H1 (cell line): ENCODE data around the gene MBOAT1. TPM values are rescaled to one million over a fixed set of nuclear protein-coding genes. Genes with fewer than 3 reads are reported as not detected.

ENCODE experiments used
- CTCF ChIA-PET: fragments of 300-600 bp; sonication (Branson Sonifier 250); formaldehyde crosslinking; loops from one replicate; lab custom pipeline; 2021; ENCODE audit not compliant: partially characterized antibody; lab: Charles Lee
- POLR2A ChIA-PET: fragments of 300-600 bp; sonication (Branson Sonifier 250); formaldehyde crosslinking; loops from one replicate; lab custom pipeline; 2021; ENCODE audit warnings: inconsistent platforms; ENCODE audit not compliant: partially characterized antibody; lab: Charles Lee
- DNase-seq, 2 experiments: peaks; one replicate each; pipeline versions ENCODE4 v3.0.0 to v3.0.0-alpha.2; 2010 to 2022; ENCODE audit warnings: low spot score in 2 of 2, low read depth in 1 of 2, mixed read lengths in 1 of 2
- FAIRE-seq: peaks from 2 replicates; lab custom pipeline; 2011; peaks lifted over from hg19 to GRCh38; lab: Jason Lieb, UNC
- H2AFZ ChIP-seq: 2 replicates; pipeline ENCODE4 v1.8.1; 2012; ENCODE audit warnings: low read length, inconsistent platforms
- H2AK5ac ChIP-seq: 2 replicates; pipeline ENCODE4 v1.6.1; 2013; ENCODE audit warnings: low read depth, low read length
- H2BK120ac ChIP-seq: replicated peaks from 2 replicates; pipeline ENCODE3; 2013; ENCODE audit warnings: low read depth, low read length, inconsistent platforms
- H2BK12ac ChIP-seq: 2 replicates; pipeline ENCODE4 v1.6.1; 2013; ENCODE audit warnings: low read depth, low read length
- H2BK15ac ChIP-seq: 2 replicates; pipeline ENCODE4 v1.6.1; 2013; ENCODE audit warnings: low read length
- H2BK20ac ChIP-seq: 2 replicates; pipeline ENCODE4 v1.6.1; 2013; ENCODE audit warnings: low read length
- H2BK5ac ChIP-seq: 2 replicates; pipeline ENCODE4 v1.6.1; 2013; ENCODE audit warnings: low read depth, low read length
- H3K14ac ChIP-seq: 2 replicates; pipeline ENCODE4 v1.6.1; 2013; ENCODE audit warnings: inconsistent platforms; ENCODE audit not compliant: insufficient read length
- H3K18ac ChIP-seq: 2 replicates; pipeline ENCODE4 v1.6.1; 2013; ENCODE audit warnings: low read length; ENCODE audit errors: extremely low read depth
- H3K23ac ChIP-seq: 2 replicates; pipeline ENCODE4 v1.6.1; 2013; ENCODE audit warnings: inconsistent platforms; ENCODE audit not compliant: insufficient read length
- H3K23me2 ChIP-seq: 2 replicates; pipeline ENCODE4 v1.6.1; 2013; ENCODE audit warnings: low read depth, low read length
- H3K27ac ChIP-seq: 2 replicates; pipeline ENCODE4 v1.6.1; 2011; ENCODE audit warnings: low read depth, low read length, inconsistent platforms
- H3K27me3 ChIP-seq, 4 experiments: replicated peaks in 1 of 4; 1 replicate in 1 of 4; 2 replicates in 3 of 4; pipeline versions ENCODE4 v1.6.1 to v1.8.1; 2011 to 2013; ENCODE audit warnings: low read length in 3 of 4, mild to moderate bottlenecking in 3 of 4, inconsistent platforms in 2 of 4, mixed read lengths in 2 of 4, moderate library complexity in 1 of 4; ENCODE audit not compliant: control insufficient read depth in 3 of 4, insufficient read depth in 3 of 4; ENCODE audit errors: extremely low read depth in 1 of 4
- H3K36me3 ChIP-seq, 4 experiments: 2 replicates each; pipeline versions ENCODE4 v1.6.1 to v1.8.1; 2011 to 2013; ENCODE audit warnings: mild to moderate bottlenecking in 4 of 4, low read length in 3 of 4, moderate library complexity in 2 of 4, control low read depth in 1 of 4, inconsistent platforms in 1 of 4; ENCODE audit not compliant: insufficient read depth in 4 of 4, control insufficient read depth in 2 of 4
- H3K4ac ChIP-seq: replicated peaks from 2 replicates; pipeline ENCODE3; 2013; ENCODE audit warnings: low read length, low read depth, mixed read lengths, inconsistent platforms; ENCODE audit not compliant: insufficient read length
- H3K4me1 ChIP-seq, 4 experiments: replicated peaks in 1 of 4; 1 replicate in 1 of 4; 2 replicates in 3 of 4; pipeline versions ENCODE4 v1.6.1 to v1.8.1; 2011 to 2013; ENCODE audit warnings: low read length in 3 of 4, inconsistent platforms in 2 of 4, mixed read lengths in 1 of 4; ENCODE audit not compliant: insufficient read depth in 4 of 4, control insufficient read depth in 3 of 4
- H3K4me2 ChIP-seq, 2 experiments: 2 replicates each; pipeline versions ENCODE4 v1.6.1 to v1.8.1; 2011 to 2013; ENCODE audit warnings: low read depth in 2 of 2, low read length in 2 of 2, control low read depth in 1 of 2, inconsistent platforms in 1 of 2, mild to moderate bottlenecking in 1 of 2; ENCODE audit not compliant: insufficient read depth in 1 of 2
- H3K4me3 ChIP-seq, 4 experiments: fragments of 200-600, 300-600 bp in 1 of 4; sonication (generic), shearing (Covaris generic), sonication (Bioruptor Twin) in 1 of 4; 2 replicates each; pipeline versions ENCODE4 v1.5.1 to v1.8.1; 2011 to 2016; ENCODE audit warnings: low read length in 4 of 4, low read depth in 3 of 4, control low read depth in 2 of 4, inconsistent platforms in 2 of 4, mild to moderate bottlenecking in 2 of 4, mixed read lengths in 1 of 4, moderate library complexity in 1 of 4; ENCODE audit not compliant: insufficient read depth in 2 of 4; ENCODE audit errors: extremely low read depth in 1 of 4
- H3K56ac ChIP-seq: replicated peaks from 2 replicates; pipeline ENCODE3; 2013; ENCODE audit warnings: low read depth, mild to moderate bottlenecking, mixed read lengths, low read length, inconsistent platforms; ENCODE audit not compliant: insufficient read length
- H3K79me1 ChIP-seq: 2 replicates; pipeline ENCODE4 v1.6.1; 2013; ENCODE audit warnings: low read depth, low read length, control low read depth
- H3K79me2 ChIP-seq, 2 experiments: 2 replicates each; pipeline versions ENCODE4 v1.6.1 to v1.8.1; 2012 to 2013; ENCODE audit warnings: low read length in 2 of 2, mild to moderate bottlenecking in 2 of 2, inconsistent platforms in 1 of 2; ENCODE audit not compliant: insufficient read depth in 2 of 2, control insufficient read depth in 1 of 2
- H3K9ac ChIP-seq, 4 experiments: replicated peaks in 1 of 4; 1 replicate in 1 of 4; 2 replicates in 3 of 4; pipeline versions ENCODE4 v1.6.1 to v1.8.1; 2011 to 2013; ENCODE audit warnings: low read depth in 3 of 4, low read length in 3 of 4, control low read depth in 2 of 4, mild to moderate bottlenecking in 2 of 4, moderate library complexity in 2 of 4, inconsistent platforms in 1 of 4; ENCODE audit errors: extremely low read depth in 1 of 4
- H3K9me3 ChIP-seq, 2 experiments: 2 replicates each; pipeline versions ENCODE4 v1.6.1 to v1.8.1; 2012 to 2013; ENCODE audit warnings: mild to moderate bottlenecking in 2 of 2, moderate library complexity in 2 of 2, control low read depth in 1 of 2, inconsistent platforms in 1 of 2, low read depth in 1 of 2, low read length in 1 of 2, mixed read lengths in 1 of 2; ENCODE audit not compliant: insufficient read depth in 2 of 2
- H4K20me1 ChIP-seq, 2 experiments: replicated peaks in 1 of 2; 2 replicates each; pipeline versions ENCODE3 to v1.8.1; 2011 to 2013; ENCODE audit warnings: inconsistent platforms in 2 of 2, low read length in 2 of 2, mild to moderate bottlenecking in 1 of 2; ENCODE audit not compliant: insufficient read depth in 2 of 2, control insufficient read depth in 1 of 2
- H4K5ac ChIP-seq: 2 replicates; pipeline ENCODE4 v1.6.1; 2013; ENCODE audit warnings: low read length, low read depth, mixed read lengths, inconsistent platforms; ENCODE audit not compliant: insufficient read length
- H4K8ac ChIP-seq: 2 replicates; pipeline ENCODE4 v1.8.0; 2013; ENCODE audit warnings: mild to moderate bottlenecking, moderate library complexity, low read length, inconsistent platforms; ENCODE audit not compliant: insufficient read depth; ENCODE audit errors: extremely low read depth
- H4K91ac ChIP-seq: replicated peaks from 2 replicates; pipeline ENCODE3; 2013; ENCODE audit warnings: low read length, mixed read lengths, inconsistent platforms; ENCODE audit not compliant: insufficient read length
- ASH2L ChIP-seq: fragments of 200-600, 300-600 bp; sonication (generic); IDR thresholded peaks from one replicate; pipeline ENCODE4 v1.7.1; 2017; ENCODE audit warnings: low read length
- ATF2 ChIP-seq: IDR thresholded peaks from 2 replicates; pipeline ENCODE4 v1.6.1; 2012; ENCODE audit warnings: low read length, inconsistent platforms
- BACH1 ChIP-seq: IDR thresholded peaks from 2 replicates; pipeline ENCODE4 v1.6.1; 2012; ENCODE audit warnings: low read length, improper control_type of control experiment
- CBX8 ChIP-seq: fragments of 300-800, 300-1000 bp; sonication (generic); IDR thresholded peaks from 2 replicates; pipeline ENCODE4 v1.7.1; 2016; ENCODE audit warnings: low read depth, low read length, borderline replicate concordance
- CREB1 ChIP-seq: IDR thresholded peaks from 2 replicates; pipeline ENCODE4 v1.6.1; 2012; ENCODE audit warnings: inconsistent platforms
- CTBP2 ChIP-seq: IDR thresholded peaks from 2 replicates; pipeline ENCODE4 v1.7.0; 2011; ENCODE audit warnings: borderline replicate concordance, mild to moderate bottlenecking, moderate library complexity, mixed read lengths, low read length; ENCODE audit not compliant: insufficient read depth, insufficient read length
- E2F6 ChIP-seq: IDR thresholded peaks from 2 replicates; pipeline ENCODE4 v1.6.1; 2012; ENCODE audit warnings: inconsistent platforms
- EGR1 ChIP-seq: IDR thresholded peaks from 2 replicates; pipeline ENCODE4 v1.6.1; 2011; ENCODE audit warnings: low read depth, low read length, borderline replicate concordance
- KDM4A ChIP-seq: IDR thresholded peaks from one replicate; pipeline ENCODE4 v1.7.1; 2012; ENCODE audit warnings: low read depth, mild to moderate bottlenecking, moderate library complexity, low read length, inconsistent platforms; ENCODE audit not compliant: severe bottlenecking
- PHF8 ChIP-seq: fragments of 200-600 bp; sonication (generic); conservative IDR thresholded peaks from 2 replicates; pipeline ENCODE4 v1.7.1; 2012; ENCODE audit warnings: low read depth, mild to moderate bottlenecking, inconsistent platforms, low read length, moderate library complexity
- USF2 ChIP-seq: IDR thresholded peaks from 2 replicates; pipeline ENCODE4 v1.6.1; 2011; ENCODE audit warnings: low read length, improper control_type of control experiment
- YY1 ChIP-seq: IDR thresholded peaks from 2 replicates; pipeline ENCODE4 v1.6.1; 2011; ENCODE audit warnings: low read depth, mild to moderate bottlenecking, low read length
- polyA plus RNA-seq, 7 experiments: library from polyadenylated mRNA; depleted of rRNA in 3 of 7; stranded (reverse) in 5 of 7; unstranded in 2 of 7; fragments of >200 nt in 5 of 7; fragments of 200-250 nt in 2 of 7; gene quantifications; 1 replicate in 5 of 7; 2 replicates in 1 of 7; 4 replicates in 1 of 7; pipeline versions ENCODE4 v1.2.1 to v1.2.3, GENCODE V29; 2011 to 2013; ENCODE audit warnings: missing spikeins in 2 of 7, mixed read lengths in 2 of 7
- total RNA-seq: library from RNA; stranded (reverse); fragmentation: NEBNext Ultra II Directional; extraction: Animal tissue kit (Norgen Biotek cat#: 25700); gene quantifications from 2 replicates; pipeline ENCODE4 v1.2.1, GENCODE V29; 2021

Gene MBOAT1
- total and polyA plus RNA-seq, 2 of the 8 experiments (the other 6 are each of a cell fraction or from before 2014, with no cell fraction given), result 4.9 to 19.5 TPM

- no peaks in the 10 kb centered on the region for H3K4me1 ChIP-seq
- no peak overlapping the region for H2BK20ac ChIP-seq
- no peak overlapping the region for H4K91ac ChIP-seq
- H3K79me1 ChIP-seq, result no peaks in the 10 kb centered on the region
- H4K8ac ChIP-seq, result no peak overlapping the region
- ChIA-PET POLR2A (no interaction called here), CTCF (no interaction called here)
- no peak overlapping the region for H3K27ac ChIP-seq
- no peak overlapping the region for H2BK15ac ChIP-seq
- no peak overlapping the region for H2BK12ac ChIP-seq
- no peaks in the 10 kb centered on the region for H4K20me1 ChIP-seq
- H3K4ac ChIP-seq, result no peak overlapping the region
- FAIRE-seq (no peak), DNase-seq (no peak)
- H3K14ac ChIP-seq, result no peak overlapping the region
- no peak overlapping the region for H2BK5ac ChIP-seq
- no peaks in the 10 kb centered on the region for H3K23me2 ChIP-seq
- H3K18ac ChIP-seq, result no peak overlapping the region
- peaks cover 3 to 4% of the 10 kb centered on the region in 2 experiments; a peak in 1 of 4 replicates for H3K9me3 ChIP-seq
- H3K27me3 ChIP-seq, result no peaks in the 10 kb centered on the region
- H3K36me3 ChIP-seq, result no peaks in the 10 kb centered on the region
- no peak overlapping the region for H4K5ac ChIP-seq
- H2AK5ac ChIP-seq, result no peak overlapping the region
- no peak overlapping the region for H3K56ac ChIP-seq
- no peak overlapping the region for H3K4me3 ChIP-seq
- no peak overlapping the region for H3K9ac ChIP-seq
- no peak overlapping the region for H2AFZ ChIP-seq
- no peak overlapping the region for H3K23ac ChIP-seq
- no peak overlapping the region for H3K4me2 ChIP-seq
- H2BK120ac ChIP-seq, result no peak overlapping the region
- H3K79me2 ChIP-seq, result no peaks in the 10 kb centered on the region
- TF ChIP-seq EGR1, result no peak
- no peak for TF ChIP-seq USF2
- TF ChIP-seq KDM4A, result no peak
- TF ChIP-seq CBX8, result no peak
- TF ChIP-seq ASH2L, result no peak
- TF ChIP-seq CREB1, result no peak
- TF ChIP-seq PHF8, result no peak
- TF ChIP-seq ATF2, result no peak
- no peak for TF ChIP-seq E2F6
- TF ChIP-seq BACH1, result no peak
- TF ChIP-seq YY1, result no peak
- TF ChIP-seq CTBP2, result no peak
Observed at GRCh38 chr6:20086992-20087391, 125.3 kb downstream of the MBOAT1 start.
